Aorta (tissue), 5 donors: ENCODE data around the gene SOAT2. TPM values are rescaled to one million over a fixed set of nuclear protein-coding genes. Genes with fewer than 3 reads are reported as not detected.

Source experiments
- ATAC-seq: fragments of 200-7000 bp; cut with Tn5 transposase; one replicate; pipeline ENCODE4 v1.9.1; 2022; ENCODE audit warnings: moderate library complexity; ENCODE audit not compliant: low FRiP score
- DNase-seq, 2 donors: peaks; one replicate each; pipeline ENCODE4 v3.0.0-alpha.2; 2020
- H3K27ac ChIP-seq, 2 donors: one replicate each; pipeline ENCODE4 v1.5.1; 2013; ENCODE audit warnings: low read length in 2 of 2, mild to moderate bottlenecking in 2 of 2, moderate library complexity in 2 of 2, control low read depth in 1 of 2, inconsistent platforms in 1 of 2, low read depth in 1 of 2
- H3K27me3 ChIP-seq, 2 donors: one replicate each; pipeline ENCODE4 v1.6.1; 2013; ENCODE audit warnings: control low read depth in 1 of 2, low read length in 1 of 2, mild to moderate bottlenecking in 1 of 2, moderate library complexity in 1 of 2; ENCODE audit not compliant: insufficient read depth in 2 of 2, control insufficient read depth in 1 of 2
- H3K36me3 ChIP-seq, 2 donors: one replicate each; pipeline ENCODE4 v1.6.1; 2013; ENCODE audit warnings: control low read depth in 1 of 2, low read length in 1 of 2, mild to moderate bottlenecking in 1 of 2; ENCODE audit not compliant: insufficient read depth in 2 of 2, control insufficient read depth in 1 of 2
- H3K4me1 ChIP-seq, 2 donors: one replicate each; pipeline ENCODE4 v1.6.1; 2013; ENCODE audit warnings: low read length in 2 of 2, control low read depth in 1 of 2, mild to moderate bottlenecking in 1 of 2, moderate library complexity in 1 of 2; ENCODE audit not compliant: insufficient read depth in 2 of 2, control insufficient read depth in 1 of 2
- H3K4me3 ChIP-seq, 2 donors: one replicate each; pipeline ENCODE4 v1.5.1; 2013; ENCODE audit warnings: low read length in 2 of 2, control low read depth in 1 of 2, mild to moderate bottlenecking in 1 of 2
- H3K9me3 ChIP-seq: one replicate; pipeline ENCODE4 v1.6.1; 2013; ENCODE audit warnings: mild to moderate bottlenecking, low read length; ENCODE audit not compliant: control insufficient read depth
- WGBS, 2 donors: extraction: QIAGEN DNeasy Blood & Tissue Kit; methylation state at CpG; one replicate each; pipeline ENCODE4 v1.1.7; 2013; 5-methylcytosine and 5-hydroxymethylcytosine counted together
- intact Hi-C, 2 donors: fragments of 100-400 bp; cut with DNase I; formaldehyde crosslinking; loops; one replicate each; pipeline versions ENCODE4 v1.14.2 to v1.15.0; 2022
- long read RNA-seq, 2 donors: library from polyadenylated mRNA; unstranded; transcript quantifications; one replicate each; pipeline ENCODE4 v2.0.0, GENCODE V29; 2020 to 2021
- polyA plus RNA-seq, 2 donors: library from polyadenylated mRNA; stranded (reverse); fragments of 200-250 nt; gene quantifications; one replicate each; pipeline ENCODE4 v1.2.3, GENCODE V29; 2013
- total RNA-seq, 2 donors: library from RNA; stranded (reverse); fragmentation: NEBNext Ultra II Directional; extraction: Animal tissue kit (Norgen Biotek cat#: 25700); gene quantifications; one replicate each; pipeline ENCODE4 v1.2.1, GENCODE V29; 2021
- donor health status: healthy with polysubstance abuse.
- donor health status: Bipolar disorder and iron deficiency.
- donor health status: DM: no; HTN: no; CAD: no.
- donor health status: DM: no; HTN: no; CAD: no.
- donor health status: DM: yes; HTN: yes; CAD: no.

SOAT2 gene, protein sequence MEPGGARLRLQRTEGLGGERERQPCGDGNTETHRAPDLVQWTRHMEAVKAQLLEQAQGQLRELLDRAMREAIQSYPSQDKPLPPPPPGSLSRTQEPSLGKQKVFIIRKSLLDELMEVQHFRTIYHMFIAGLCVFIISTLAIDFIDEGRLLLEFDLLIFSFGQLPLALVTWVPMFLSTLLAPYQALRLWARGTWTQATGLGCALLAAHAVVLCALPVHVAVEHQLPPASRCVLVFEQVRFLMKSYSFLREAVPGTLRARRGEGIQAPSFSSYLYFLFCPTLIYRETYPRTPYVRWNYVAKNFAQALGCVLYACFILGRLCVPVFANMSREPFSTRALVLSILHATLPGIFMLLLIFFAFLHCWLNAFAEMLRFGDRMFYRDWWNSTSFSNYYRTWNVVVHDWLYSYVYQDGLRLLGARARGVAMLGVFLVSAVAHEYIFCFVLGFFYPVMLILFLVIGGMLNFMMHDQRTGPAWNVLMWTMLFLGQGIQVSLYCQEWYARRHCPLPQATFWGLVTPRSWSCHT
- 1 to 10 TPM in 1 of 2 donors, under 1 TPM in 1; 0.63 to 1.2 TPM for total RNA-seq
- polyA plus RNA-seq = 1 to 10 TPM; 1.5 to 3.4 TPM
- long read RNA-seq, donor 1, partial matches to known transcripts = 0 of 2 reads
- long read RNA-seq, donor 1, other reads (novel, unspliced or antisense) = 2 of 2 reads
- long read RNA-seq, donor 2 = 0 reads

DNA sequence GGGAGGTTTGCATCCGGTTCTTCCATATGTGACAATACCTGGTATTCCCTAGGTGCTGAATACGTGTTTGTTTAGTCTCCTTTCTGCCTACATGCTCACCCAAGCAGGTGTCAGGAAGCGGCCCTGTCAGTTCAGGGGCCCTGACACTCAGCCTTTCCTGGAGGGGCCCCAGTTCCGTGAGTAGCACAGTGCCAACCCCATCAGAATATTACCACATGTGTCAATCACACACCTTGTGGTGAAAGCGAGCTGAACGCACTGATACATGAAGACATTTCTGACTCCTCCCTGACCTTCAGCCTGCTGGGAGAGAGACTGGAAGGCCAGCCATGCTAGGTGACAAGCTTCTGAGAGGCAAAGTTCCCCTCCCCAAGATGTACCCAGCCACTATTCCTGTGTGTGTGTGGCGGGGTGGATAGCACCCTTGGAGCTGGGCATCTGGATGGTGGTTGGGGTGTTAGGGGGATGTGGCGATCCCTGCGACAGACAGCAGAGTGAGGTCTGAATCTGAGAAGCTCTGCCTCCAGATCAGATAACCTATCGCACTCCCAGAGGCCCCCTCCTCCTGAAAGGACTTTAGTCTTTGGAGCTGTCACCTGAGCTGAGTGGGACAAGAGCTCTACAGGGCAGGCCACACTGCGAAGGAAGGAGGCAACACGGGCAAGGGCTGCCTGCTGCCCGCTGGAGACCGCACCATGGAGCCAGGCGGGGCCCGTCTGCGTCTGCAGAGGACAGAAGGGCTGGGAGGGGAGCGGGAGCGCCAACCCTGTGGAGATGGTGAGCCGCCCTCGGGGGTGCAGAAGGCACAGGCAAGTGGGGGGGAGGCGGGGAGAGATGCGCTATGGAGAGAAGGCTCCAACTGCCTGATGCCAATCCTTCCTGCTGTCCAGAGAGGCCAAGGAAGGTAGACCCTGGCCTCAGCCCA, at the start of gene SOAT2:
SOAT2 (plus strand) TSS at position 604 of the 925 bp plus-strand sequence; CDS start at position 696, 92 bp downstream.
- WGBS, 2 donors = 88 to 93% methylated on average over 23 of the region's 23 CpGs
- intact Hi-C loops = loop anchor here in 1 of 2 donors (5.0 kb wide), 1 partner anchor 36 kb away; no protein-coding TSS in a partner anchor
- peaks cover 0 to 4% of the 10 kb centered on the region in 2 donors for H3K4me1 ChIP-seq

DNA sequence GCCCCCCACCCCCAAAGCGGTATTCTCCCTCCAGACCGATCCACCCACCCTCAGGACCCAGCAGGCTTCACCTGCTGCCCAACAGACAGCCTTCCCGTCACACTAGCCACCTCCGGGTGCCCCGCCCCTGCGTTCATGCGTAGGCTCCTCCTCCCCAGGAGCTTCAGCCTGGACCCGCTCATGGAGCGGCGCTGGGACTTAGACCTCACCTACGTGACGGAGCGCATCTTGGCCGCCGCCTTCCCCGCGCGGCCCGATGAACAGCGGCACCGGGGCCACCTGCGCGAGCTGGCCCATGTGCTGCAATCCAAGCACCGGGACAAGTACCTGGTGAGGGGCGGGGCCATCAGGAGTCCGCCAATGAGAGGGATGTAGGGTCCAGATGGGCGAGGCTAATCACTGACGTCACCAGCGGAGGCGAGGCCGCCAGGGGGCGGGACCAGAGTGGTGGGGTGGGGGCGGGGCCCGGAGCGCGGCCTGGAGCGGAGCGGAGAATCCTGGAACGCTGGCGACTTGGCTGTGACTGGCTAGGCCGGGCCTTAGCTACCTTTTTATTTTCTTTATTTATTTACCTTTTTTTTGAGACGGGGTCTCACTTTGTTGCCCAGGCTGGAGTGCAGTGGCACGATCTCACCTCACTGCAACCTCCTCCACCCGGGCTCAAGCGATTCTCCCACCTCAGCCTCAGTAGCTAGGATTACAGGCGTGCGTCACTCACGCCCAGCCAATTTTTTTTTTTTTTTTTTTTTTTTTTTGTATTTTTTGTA, 49.0 kb upstream of the SOAT2 start:
- Histone ChIP-seq H3K27ac (peak overlapping the region in 1 of 2 donors; percentile 81), H3K4me1 (no peaks in the 10 kb centered on the region), H3K36me3 (peaks cover 0 to 1% of the 10 kb centered on the region in 2 donors), H3K4me3 (peak overlapping the region; percentile 17 to 35), H3K27me3 (no peaks in the 10 kb centered on the region), H3K9me3 (no peaks in the 10 kb centered on the region)
- WGBS, 2 donors = 1 to 2% methylated on average over 48 of the region's 48 CpGs
- intact Hi-C loops = no loop called here
- peak; percentile 86 for ATAC-seq
- peak; percentile 95 to 97 for DNase-seq

More for the DNA sequence above, at the start of gene SOAT2:
- H3K27me3 ChIP-seq = no peaks in the 10 kb centered on the region
- no peak within 1 kb of the TSS for H3K27ac ChIP-seq
- no peaks in the 10 kb centered on the region for H3K9me3 ChIP-seq
- peak in 1 of 2 donors; percentile 75 for DNase-seq
- no peak for ATAC-seq
- H3K36me3 ChIP-seq = no peaks in the 10 kb centered on the region
- H3K4me3 ChIP-seq = no peak within 1 kb of the TSS

DNA sequence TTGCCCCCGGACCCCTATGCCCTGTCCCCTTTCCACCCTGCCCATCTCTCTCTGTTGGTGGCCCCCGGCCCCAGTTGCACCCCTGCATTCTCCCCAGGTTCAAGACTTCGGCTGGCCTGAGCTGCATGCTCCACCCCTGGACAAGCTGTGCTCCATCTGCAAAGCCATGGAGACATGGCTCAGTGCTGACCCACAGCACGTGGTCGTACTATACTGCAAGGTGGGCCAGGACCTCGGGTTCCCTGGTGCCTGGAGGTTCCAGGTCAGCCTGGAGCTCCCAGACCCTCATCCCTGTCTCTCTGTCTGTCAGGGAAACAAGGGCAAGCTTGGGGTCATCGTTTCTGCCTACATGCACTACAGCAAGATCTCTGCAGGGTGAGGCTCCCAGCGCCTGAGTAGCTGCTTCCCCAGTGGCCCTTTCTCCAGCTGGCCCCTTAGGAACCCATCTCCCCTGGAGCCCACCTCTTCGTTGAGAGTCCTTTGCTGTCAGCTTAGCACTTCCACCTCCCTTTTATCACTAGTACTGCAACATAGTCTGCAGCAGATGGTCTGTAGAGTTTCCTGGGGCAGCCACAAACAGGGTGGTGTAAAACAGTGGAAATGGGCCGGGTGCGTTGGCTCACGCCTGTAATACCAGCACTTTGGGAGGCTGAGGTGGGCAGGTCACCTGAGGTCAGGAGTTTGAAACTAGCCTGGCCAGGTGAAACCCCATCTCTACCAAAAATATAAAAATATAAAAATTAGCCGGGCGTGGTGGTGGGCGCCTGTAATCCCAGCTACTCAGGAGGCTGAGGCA, 47.6 kb upstream of the SOAT2 start:
- Histone ChIP-seq H3K27ac (no peak overlapping the region), H3K4me3 (no peak overlapping the region), H3K36me3 (peaks cover 0 to 1% of the 10 kb centered on the region in 2 donors), H3K27me3 (no peaks in the 10 kb centered on the region), H3K9me3 (no peaks in the 10 kb centered on the region), H3K4me1 (no peaks in the 10 kb centered on the region)
- 83 to 84% methylated on average over 15 of the region's 15 CpGs for WGBS, 2 donors
- intact Hi-C loops = no loop called here
- ATAC-seq (no peak), DNase-seq (peak in 1 of 2 donors; percentile 69)

DNA sequence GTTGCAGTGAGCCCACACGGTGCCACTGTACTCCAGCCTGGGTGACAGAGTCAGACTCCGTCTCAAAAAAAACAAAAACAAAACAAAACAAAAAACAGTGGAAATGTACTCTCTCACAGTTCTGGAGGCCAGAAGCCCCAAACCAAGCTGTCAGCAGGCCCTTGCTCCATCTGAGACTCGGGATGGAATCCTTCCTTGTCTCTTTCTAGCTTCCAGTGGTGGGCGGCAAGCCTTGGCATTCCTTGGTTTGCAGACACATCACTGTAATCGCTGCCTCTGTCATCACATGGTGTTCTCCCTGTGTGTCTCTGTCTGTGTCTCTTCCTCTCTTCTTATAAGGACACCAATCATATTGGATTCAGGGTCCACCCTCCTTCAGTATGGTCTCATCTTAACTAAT, 47.0 kb upstream of the SOAT2 start:
- intact Hi-C loops = no loop called here
- DNase-seq = peak in 1 of 2 donors; percentile 26
- no peak for ATAC-seq
- Histone ChIP-seq H3K4me3 (no peak overlapping the region), H3K4me1 (no peaks in the 10 kb centered on the region), H3K27me3 (no peaks in the 10 kb centered on the region), H3K36me3 (peaks cover 0 to 1% of the 10 kb centered on the region in 2 donors), H3K9me3 (no peaks in the 10 kb centered on the region), H3K27ac (no peak overlapping the region)
- WGBS, 2 donors = 68 to 71% methylated on average over 5 of the region's 5 CpGs

DNA sequence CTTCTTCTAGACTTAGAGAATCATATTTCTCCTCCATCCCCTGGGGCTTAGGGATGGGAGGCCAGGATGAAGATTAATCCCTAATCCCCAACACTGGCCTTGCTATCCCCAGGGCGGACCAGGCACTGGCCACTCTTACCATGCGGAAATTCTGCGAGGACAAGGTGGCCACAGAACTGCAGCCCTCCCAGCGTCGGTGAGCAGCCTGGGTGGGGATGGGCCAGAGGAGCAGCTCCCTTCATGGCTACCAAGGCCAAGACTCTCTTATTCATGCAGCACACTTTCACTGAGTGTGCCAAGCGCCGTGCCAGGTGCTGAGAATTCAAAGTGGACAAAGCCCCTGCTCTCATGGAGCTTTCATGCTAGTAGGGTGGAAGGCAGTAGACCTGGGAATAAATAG, 46.4 kb upstream of the SOAT2 start:
- no peak for ATAC-seq
- 90 to 92% methylated on average over 7 of the region's 7 CpGs for WGBS, 2 donors
- H3K4me3 ChIP-seq = no peak overlapping the region
- no peaks in the 10 kb centered on the region for H3K4me1 ChIP-seq
- H3K27ac ChIP-seq = no peak overlapping the region
- intact Hi-C loops = no loop called here
- peak in 1 of 2 donors; percentile 39 for DNase-seq
- peaks cover 0 to 1% of the 10 kb centered on the region in 2 donors for H3K36me3 ChIP-seq
- no peaks in the 10 kb centered on the region for H3K9me3 ChIP-seq
- no peaks in the 10 kb centered on the region for H3K27me3 ChIP-seq

DNA sequence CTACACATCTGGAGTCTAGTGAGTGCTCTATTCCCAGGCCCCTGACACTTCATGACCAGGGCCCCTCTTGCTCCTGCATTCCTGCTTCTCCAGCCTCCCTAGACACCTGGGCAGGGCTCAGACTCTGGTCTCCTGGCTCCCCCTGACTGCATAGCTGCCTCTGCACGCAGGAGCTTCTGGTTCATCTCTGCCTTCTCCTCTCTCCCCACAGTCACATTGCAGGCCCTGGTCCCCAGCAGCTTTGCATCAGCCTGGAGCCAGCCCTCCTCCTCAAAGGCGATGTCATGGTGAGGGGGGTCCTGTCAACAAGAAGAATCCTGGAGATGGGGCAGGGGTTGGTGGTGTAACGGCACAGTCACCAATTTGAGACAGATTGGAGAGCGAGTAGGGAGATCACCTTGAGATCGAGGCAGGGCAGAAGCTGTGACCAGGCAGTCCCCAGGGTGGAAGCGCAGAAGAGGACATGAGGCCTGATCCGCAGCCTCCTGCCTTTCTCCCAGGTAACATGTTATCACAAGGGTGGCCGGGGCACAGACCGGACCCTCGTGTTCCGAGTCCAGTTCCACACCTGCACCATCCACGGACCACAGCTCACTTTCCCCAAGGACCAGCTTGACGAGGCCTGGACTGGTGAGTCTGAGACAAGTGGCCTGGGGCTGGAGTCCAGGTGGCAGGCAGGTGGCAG, 45.3 kb upstream of the SOAT2 start:
- no peak for ATAC-seq
- H3K27ac ChIP-seq = no peak overlapping the region
- H3K27me3 ChIP-seq = no peaks in the 10 kb centered on the region
- intact Hi-C loops = no loop called here
- H3K4me1 ChIP-seq = no peaks in the 10 kb centered on the region
- H3K4me3 ChIP-seq = no peak overlapping the region
- peak in 1 of 2 donors; percentile 70 for DNase-seq
- H3K9me3 ChIP-seq = no peaks in the 10 kb centered on the region
- H3K36me3 ChIP-seq = peaks cover 0 to 1% of the 10 kb centered on the region in 2 donors
- 81 to 83% methylated on average over 13 of the region's 13 CpGs for WGBS, 2 donors
